Parathyroid adenoma (tissue), 2 donors: ENCODE measurements around the gene NCOA1.

Experiments used
- H2AFZ ChIP-seq: fragments of 300-600 bp; sonication (generic); one replicate; pipeline ENCODE4 v1.7.0; 2017; ENCODE audit warnings: antibody characterized with exemption, mild to moderate bottlenecking
- H3K27ac ChIP-seq: fragments of 300-600 bp; sonication (generic); one replicate; pipeline ENCODE4 v1.7.0; 2017
- H3K27me3 ChIP-seq: fragments of 300-600 bp; sonication (generic); one replicate; pipeline ENCODE4 v1.7.0; 2017; ENCODE audit warnings: low read length; ENCODE audit not compliant: control insufficient read depth, insufficient read depth
- H3K36me3 ChIP-seq: fragments of 300-600 bp; sonication (generic); one replicate; pipeline ENCODE4 v1.7.0; 2017; ENCODE audit warnings: low read length; ENCODE audit not compliant: control insufficient read depth, insufficient read depth
- H3K4me1 ChIP-seq: fragments of 300-600 bp; sonication (generic); one replicate; pipeline ENCODE4 v1.7.0; 2017; ENCODE audit warnings: control low read depth
- H3K4me2 ChIP-seq: fragments of 300-600 bp; sonication (generic); one replicate; pipeline ENCODE4 v1.7.0; 2017; ENCODE audit warnings: low read length
- H3K4me3 ChIP-seq: fragments of 300-600 bp; sonication (generic); one replicate; pipeline ENCODE4 v1.7.0; 2017; ENCODE audit warnings: low read depth, low read length
- H3K79me2 ChIP-seq: fragments of 300-600 bp; sonication (generic); one replicate; pipeline ENCODE4 v1.7.0; 2017; ENCODE audit warnings: control low read depth
- H3K9ac ChIP-seq: fragments of 300-600 bp; sonication (generic); one replicate; pipeline ENCODE4 v1.7.0; 2017; ENCODE audit warnings: mild to moderate bottlenecking
- H3K9me3 ChIP-seq: fragments of 300-600 bp; sonication (generic); one replicate; pipeline ENCODE4 v1.7.0; 2017; ENCODE audit warnings: low read length; ENCODE audit not compliant: control insufficient read depth
- TF ChIP-seq, protein P1 (sequence below): fragments of 300-600 bp; sonication (generic); IDR thresholded peaks from one replicate; pipeline ENCODE4 v1.7.0; 2017; ENCODE audit warnings: antibody characterized with exemption, mild to moderate bottlenecking
- donor health status: primary hyperparathyroidism.

NCOA1 gene

DNA sequence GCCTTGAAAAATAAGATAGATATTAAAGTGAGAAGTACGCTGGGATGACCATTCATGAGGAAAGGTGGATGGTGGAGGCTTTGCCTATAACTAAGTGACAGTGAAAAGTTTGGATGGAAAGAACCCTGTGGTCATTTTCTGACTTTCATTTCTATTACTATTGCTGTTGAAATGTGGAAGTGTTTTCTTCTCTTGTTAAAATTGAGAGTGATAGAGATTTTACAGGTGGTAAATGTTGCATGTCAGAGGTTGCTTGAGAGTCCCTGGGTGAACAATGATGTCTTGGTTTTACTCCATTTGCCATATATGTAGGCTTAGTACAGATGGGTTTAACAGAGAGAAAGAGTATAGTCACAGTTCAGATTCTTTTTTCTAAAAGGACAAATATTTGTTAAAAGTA is 18.4 kb downstream of the NCOA1 start:
- Histone ChIP-seq H2AFZ (no peak overlapping the region), H3K9me3 (no peaks in the 10 kb centered on the region), H3K27me3 (no peaks in the 10 kb centered on the region), H3K4me3 (no peak overlapping the region), H3K9ac (no peak overlapping the region), H3K79me2 (peaks cover 51% of the 10 kb centered on the region), H3K4me2 (no peak overlapping the region), H3K36me3 (no peaks in the 10 kb centered on the region), H3K27ac (no peak overlapping the region), H3K4me1 (peaks cover 7% of the 10 kb centered on the region)
- TF ChIP-seq, protein P1, sequence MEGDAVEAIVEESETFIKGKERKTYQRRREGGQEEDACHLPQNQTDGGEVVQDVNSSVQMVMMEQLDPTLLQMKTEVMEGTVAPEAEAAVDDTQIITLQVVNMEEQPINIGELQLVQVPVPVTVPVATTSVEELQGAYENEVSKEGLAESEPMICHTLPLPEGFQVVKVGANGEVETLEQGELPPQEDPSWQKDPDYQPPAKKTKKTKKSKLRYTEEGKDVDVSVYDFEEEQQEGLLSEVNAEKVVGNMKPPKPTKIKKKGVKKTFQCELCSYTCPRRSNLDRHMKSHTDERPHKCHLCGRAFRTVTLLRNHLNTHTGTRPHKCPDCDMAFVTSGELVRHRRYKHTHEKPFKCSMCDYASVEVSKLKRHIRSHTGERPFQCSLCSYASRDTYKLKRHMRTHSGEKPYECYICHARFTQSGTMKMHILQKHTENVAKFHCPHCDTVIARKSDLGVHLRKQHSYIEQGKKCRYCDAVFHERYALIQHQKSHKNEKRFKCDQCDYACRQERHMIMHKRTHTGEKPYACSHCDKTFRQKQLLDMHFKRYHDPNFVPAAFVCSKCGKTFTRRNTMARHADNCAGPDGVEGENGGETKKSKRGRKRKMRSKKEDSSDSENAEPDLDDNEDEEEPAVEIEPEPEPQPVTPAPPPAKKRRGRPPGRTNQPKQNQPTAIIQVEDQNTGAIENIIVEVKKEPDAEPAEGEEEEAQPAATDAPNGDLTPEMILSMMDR: no peak

GRCh38 chr2:24509840-24510239 is 18.8 kb downstream of the NCOA1 start:
- Histone ChIP-seq H3K79me2 (peaks cover 52% of the 10 kb centered on the region), H3K36me3 (no peaks in the 10 kb centered on the region), H3K9ac (no peak overlapping the region), H3K9me3 (no peaks in the 10 kb centered on the region), H2AFZ (no peak overlapping the region), H3K27ac (no peak overlapping the region), H3K4me2 (no peak overlapping the region), H3K4me1 (peaks cover 7% of the 10 kb centered on the region), H3K27me3 (no peaks in the 10 kb centered on the region), H3K4me3 (no peak overlapping the region)
- TF ChIP-seq, protein P1: no peak

DNA sequence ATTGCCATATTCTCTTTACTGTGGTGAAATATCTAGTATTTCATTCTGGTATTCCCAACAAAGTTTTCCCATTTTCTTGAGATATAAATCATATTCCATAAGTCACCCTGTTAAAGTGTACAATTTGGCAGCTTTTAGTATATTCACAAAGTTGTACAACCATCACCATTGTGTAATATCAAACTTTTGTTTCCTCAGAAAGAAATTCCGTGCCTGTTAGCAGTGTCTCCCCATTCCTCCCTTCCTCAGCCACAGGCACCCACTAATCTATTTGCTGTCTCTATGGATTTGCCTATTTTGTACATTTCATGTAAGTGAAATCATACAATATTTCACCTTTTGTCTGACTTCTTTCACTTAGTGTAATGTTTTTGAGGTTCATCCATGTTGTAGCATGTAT is 19.7 kb downstream of the NCOA1 start:
- no peak overlapping the region for H3K4me3 ChIP-seq
- H2AFZ ChIP-seq: no peak overlapping the region
- peaks cover 7% of the 10 kb centered on the region for H3K4me1 ChIP-seq
- TF ChIP-seq, protein P1: no peak
- H3K27me3 ChIP-seq: no peaks in the 10 kb centered on the region
- H3K9ac ChIP-seq: no peak overlapping the region
- no peak overlapping the region for H3K27ac ChIP-seq
- no peaks in the 10 kb centered on the region for H3K9me3 ChIP-seq
- H3K79me2 ChIP-seq: peaks cover 50% of the 10 kb centered on the region
- H3K4me2 ChIP-seq: no peak overlapping the region
- H3K36me3 ChIP-seq: no peaks in the 10 kb centered on the region

GRCh38 chr2:24511198-24511597 is 20.1 kb downstream of the NCOA1 start:
- H3K4me3 ChIP-seq: no peak overlapping the region

DNA sequence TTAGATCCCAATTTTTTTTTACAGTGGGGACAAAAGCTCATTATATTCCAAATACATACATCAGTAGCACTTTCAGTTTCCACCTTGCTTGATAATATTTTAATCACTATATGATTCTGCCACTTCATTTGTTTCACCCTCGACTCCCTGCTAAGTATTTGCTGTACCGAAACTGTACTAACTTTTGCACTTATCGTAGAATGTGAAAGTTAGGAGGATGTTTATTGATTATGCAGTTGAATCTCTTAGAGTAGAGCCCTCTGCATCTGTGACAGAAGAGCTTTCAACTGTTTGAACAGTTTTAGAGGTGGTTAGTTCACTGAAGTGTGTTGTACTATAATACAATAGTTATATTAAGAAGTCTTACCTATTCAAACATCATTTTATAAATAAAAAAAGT is 20.8 kb downstream of the NCOA1 start:
- Histone ChIP-seq H3K4me3 (no peak overlapping the region), H3K27ac (no peak overlapping the region), H3K9me3 (no peaks in the 10 kb centered on the region), H2AFZ (no peak overlapping the region), H3K36me3 (no peaks in the 10 kb centered on the region), H3K79me2 (peaks cover 43% of the 10 kb centered on the region), H3K9ac (no peak overlapping the region), H3K27me3 (no peaks in the 10 kb centered on the region), H3K4me2 (no peak overlapping the region), H3K4me1 (peaks cover 7% of the 10 kb centered on the region)
- TF ChIP-seq, protein P1: no peak

More at GRCh38 chr2:24511198-24511597, 20.1 kb downstream of the NCOA1 start:
- H3K79me2 ChIP-seq: peaks cover 48% of the 10 kb centered on the region
- no peak overlapping the region for H3K27ac ChIP-seq
- H3K9ac ChIP-seq: no peak overlapping the region
- no peaks in the 10 kb centered on the region for H3K9me3 ChIP-seq
- H3K4me1 ChIP-seq: peaks cover 7% of the 10 kb centered on the region
- H3K27me3 ChIP-seq: no peaks in the 10 kb centered on the region
- no peaks in the 10 kb centered on the region for H3K36me3 ChIP-seq
- TF ChIP-seq, protein P1: no peak
- H3K4me2 ChIP-seq: no peak overlapping the region
- no peak overlapping the region for H2AFZ ChIP-seq
